H1 (cell line): ENCODE measurements around the gene DSC3. TPM values are rescaled to one million over a fixed set of nuclear protein-coding genes. Genes with fewer than 3 reads are reported as not detected.

Source experiments
- CTCF ChIA-PET: fragments of 300-600 bp; sonication (Branson Sonifier 250); formaldehyde crosslinking; loops from one replicate; lab custom pipeline; 2021; ENCODE audit not compliant: partially characterized antibody; lab: Charles Lee
- POLR2A ChIA-PET: fragments of 300-600 bp; sonication (Branson Sonifier 250); formaldehyde crosslinking; loops from one replicate; lab custom pipeline; 2021; ENCODE audit warnings: inconsistent platforms; ENCODE audit not compliant: partially characterized antibody; lab: Charles Lee
- DNase-seq, 2 experiments: peaks; one replicate each; pipeline versions ENCODE4 v3.0.0 to v3.0.0-alpha.2; 2010 to 2022; ENCODE audit warnings: low spot score in 2 of 2, low read depth in 1 of 2, mixed read lengths in 1 of 2
- FAIRE-seq: peaks from 2 replicates; lab custom pipeline; 2011; peaks lifted over from hg19 to GRCh38; lab: Jason Lieb, UNC
- H2AFZ ChIP-seq: 2 replicates; pipeline ENCODE4 v1.8.1; 2012; ENCODE audit warnings: low read length, inconsistent platforms
- H2AK5ac ChIP-seq: 2 replicates; pipeline ENCODE4 v1.6.1; 2013; ENCODE audit warnings: low read depth, low read length
- H2BK120ac ChIP-seq: replicated peaks from 2 replicates; pipeline ENCODE3; 2013; ENCODE audit warnings: low read depth, low read length, inconsistent platforms
- H2BK12ac ChIP-seq: 2 replicates; pipeline ENCODE4 v1.6.1; 2013; ENCODE audit warnings: low read depth, low read length
- H2BK15ac ChIP-seq: 2 replicates; pipeline ENCODE4 v1.6.1; 2013; ENCODE audit warnings: low read length
- H2BK20ac ChIP-seq: 2 replicates; pipeline ENCODE4 v1.6.1; 2013; ENCODE audit warnings: low read length
- H2BK5ac ChIP-seq: 2 replicates; pipeline ENCODE4 v1.6.1; 2013; ENCODE audit warnings: low read depth, low read length
- H3K14ac ChIP-seq: 2 replicates; pipeline ENCODE4 v1.6.1; 2013; ENCODE audit warnings: inconsistent platforms; ENCODE audit not compliant: insufficient read length
- H3K18ac ChIP-seq: 2 replicates; pipeline ENCODE4 v1.6.1; 2013; ENCODE audit warnings: low read length; ENCODE audit errors: extremely low read depth
- H3K23ac ChIP-seq: 2 replicates; pipeline ENCODE4 v1.6.1; 2013; ENCODE audit warnings: inconsistent platforms; ENCODE audit not compliant: insufficient read length
- H3K23me2 ChIP-seq: 2 replicates; pipeline ENCODE4 v1.6.1; 2013; ENCODE audit warnings: low read depth, low read length
- H3K27ac ChIP-seq: 2 replicates; pipeline ENCODE4 v1.6.1; 2011; ENCODE audit warnings: low read depth, low read length, inconsistent platforms
- H3K27me3 ChIP-seq, 4 experiments: replicated peaks in 1 of 4; 1 replicate in 1 of 4; 2 replicates in 3 of 4; pipeline versions ENCODE4 v1.6.1 to v1.8.1; 2011 to 2013; ENCODE audit warnings: low read length in 3 of 4, mild to moderate bottlenecking in 3 of 4, inconsistent platforms in 2 of 4, mixed read lengths in 2 of 4, moderate library complexity in 1 of 4; ENCODE audit not compliant: control insufficient read depth in 3 of 4, insufficient read depth in 3 of 4; ENCODE audit errors: extremely low read depth in 1 of 4
- H3K36me3 ChIP-seq, 4 experiments: 2 replicates each; pipeline versions ENCODE4 v1.6.1 to v1.8.1; 2011 to 2013; ENCODE audit warnings: mild to moderate bottlenecking in 4 of 4, low read length in 3 of 4, moderate library complexity in 2 of 4, control low read depth in 1 of 4, inconsistent platforms in 1 of 4; ENCODE audit not compliant: insufficient read depth in 4 of 4, control insufficient read depth in 2 of 4
- H3K4ac ChIP-seq: replicated peaks from 2 replicates; pipeline ENCODE3; 2013; ENCODE audit warnings: low read length, low read depth, mixed read lengths, inconsistent platforms; ENCODE audit not compliant: insufficient read length
- H3K4me1 ChIP-seq, 4 experiments: replicated peaks in 1 of 4; 1 replicate in 1 of 4; 2 replicates in 3 of 4; pipeline versions ENCODE4 v1.6.1 to v1.8.1; 2011 to 2013; ENCODE audit warnings: low read length in 3 of 4, inconsistent platforms in 2 of 4, mixed read lengths in 1 of 4; ENCODE audit not compliant: insufficient read depth in 4 of 4, control insufficient read depth in 3 of 4
- H3K4me2 ChIP-seq, 2 experiments: 2 replicates each; pipeline versions ENCODE4 v1.6.1 to v1.8.1; 2011 to 2013; ENCODE audit warnings: low read depth in 2 of 2, low read length in 2 of 2, control low read depth in 1 of 2, inconsistent platforms in 1 of 2, mild to moderate bottlenecking in 1 of 2; ENCODE audit not compliant: insufficient read depth in 1 of 2
- H3K4me3 ChIP-seq, 4 experiments: fragments of 200-600, 300-600 bp in 1 of 4; sonication (generic), shearing (Covaris generic), sonication (Bioruptor Twin) in 1 of 4; 2 replicates each; pipeline versions ENCODE4 v1.5.1 to v1.8.1; 2011 to 2016; ENCODE audit warnings: low read length in 4 of 4, low read depth in 3 of 4, control low read depth in 2 of 4, inconsistent platforms in 2 of 4, mild to moderate bottlenecking in 2 of 4, mixed read lengths in 1 of 4, moderate library complexity in 1 of 4; ENCODE audit not compliant: insufficient read depth in 2 of 4; ENCODE audit errors: extremely low read depth in 1 of 4
- H3K56ac ChIP-seq: replicated peaks from 2 replicates; pipeline ENCODE3; 2013; ENCODE audit warnings: low read depth, mild to moderate bottlenecking, mixed read lengths, low read length, inconsistent platforms; ENCODE audit not compliant: insufficient read length
- H3K79me1 ChIP-seq: 2 replicates; pipeline ENCODE4 v1.6.1; 2013; ENCODE audit warnings: low read depth, low read length, control low read depth
- H3K79me2 ChIP-seq, 2 experiments: 2 replicates each; pipeline versions ENCODE4 v1.6.1 to v1.8.1; 2012 to 2013; ENCODE audit warnings: low read length in 2 of 2, mild to moderate bottlenecking in 2 of 2, inconsistent platforms in 1 of 2; ENCODE audit not compliant: insufficient read depth in 2 of 2, control insufficient read depth in 1 of 2
- H3K9ac ChIP-seq, 4 experiments: replicated peaks in 1 of 4; 1 replicate in 1 of 4; 2 replicates in 3 of 4; pipeline versions ENCODE4 v1.6.1 to v1.8.1; 2011 to 2013; ENCODE audit warnings: low read depth in 3 of 4, low read length in 3 of 4, control low read depth in 2 of 4, mild to moderate bottlenecking in 2 of 4, moderate library complexity in 2 of 4, inconsistent platforms in 1 of 4; ENCODE audit errors: extremely low read depth in 1 of 4
- H3K9me3 ChIP-seq, 2 experiments: 2 replicates each; pipeline versions ENCODE4 v1.6.1 to v1.8.1; 2012 to 2013; ENCODE audit warnings: mild to moderate bottlenecking in 2 of 2, moderate library complexity in 2 of 2, control low read depth in 1 of 2, inconsistent platforms in 1 of 2, low read depth in 1 of 2, low read length in 1 of 2, mixed read lengths in 1 of 2; ENCODE audit not compliant: insufficient read depth in 2 of 2
- H4K20me1 ChIP-seq, 2 experiments: replicated peaks in 1 of 2; 2 replicates each; pipeline versions ENCODE3 to v1.8.1; 2011 to 2013; ENCODE audit warnings: inconsistent platforms in 2 of 2, low read length in 2 of 2, mild to moderate bottlenecking in 1 of 2; ENCODE audit not compliant: insufficient read depth in 2 of 2, control insufficient read depth in 1 of 2
- H4K5ac ChIP-seq: 2 replicates; pipeline ENCODE4 v1.6.1; 2013; ENCODE audit warnings: low read length, low read depth, mixed read lengths, inconsistent platforms; ENCODE audit not compliant: insufficient read length
- H4K8ac ChIP-seq: 2 replicates; pipeline ENCODE4 v1.8.0; 2013; ENCODE audit warnings: mild to moderate bottlenecking, moderate library complexity, low read length, inconsistent platforms; ENCODE audit not compliant: insufficient read depth; ENCODE audit errors: extremely low read depth
- H4K91ac ChIP-seq: replicated peaks from 2 replicates; pipeline ENCODE3; 2013; ENCODE audit warnings: low read length, mixed read lengths, inconsistent platforms; ENCODE audit not compliant: insufficient read length
- CHD2 ChIP-seq: IDR thresholded peaks from 2 replicates; pipeline ENCODE4 v1.6.1; 2012; ENCODE audit warnings: low read length, improper control_type of control experiment
- EZH2 ChIP-seq: fragments of 200-600 bp; sonication (generic); IDR thresholded peaks from 2 replicates; pipeline ENCODE4 v1.7.1; 2012; ENCODE audit warnings: low read depth, mild to moderate bottlenecking, moderate library complexity, low read length, inconsistent platforms; ENCODE audit not compliant: severe bottlenecking
- HDAC2 ChIP-seq, 2 experiments: fragments of 300-600 bp in 1 of 2; sonication (generic) in 1 of 2; IDR thresholded peaks; 2 replicates each; pipeline ENCODE4 v1.6.1; 2011 to 2012; ENCODE audit warnings: low read depth in 2 of 2, low read length in 2 of 2, mild to moderate bottlenecking in 2 of 2, moderate library complexity in 2 of 2, borderline replicate concordance in 1 of 2, inconsistent platforms in 1 of 2
- KDM4A ChIP-seq: IDR thresholded peaks from one replicate; pipeline ENCODE4 v1.7.1; 2012; ENCODE audit warnings: low read depth, mild to moderate bottlenecking, moderate library complexity, low read length, inconsistent platforms; ENCODE audit not compliant: severe bottlenecking
- MAX ChIP-seq: IDR thresholded peaks from 2 replicates; pipeline ENCODE4 v1.6.1; 2012; ENCODE audit warnings: inconsistent platforms
- RBBP5 ChIP-seq: IDR thresholded peaks from 2 replicates; pipeline ENCODE4 v1.7.1; 2012; ENCODE audit warnings: low read depth, mild to moderate bottlenecking, inconsistent platforms, low read length, moderate library complexity, borderline replicate concordance
- RFX5 ChIP-seq: IDR thresholded peaks from 2 replicates; pipeline ENCODE4 v1.6.1; 2011; ENCODE audit warnings: low read depth, low read length, improper control_type of control experiment, borderline replicate concordance
- SAP30 ChIP-seq: fragments of 300-600 bp; sonication (generic); IDR thresholded peaks from 2 replicates; pipeline ENCODE4 v1.7.1; 2012; ENCODE audit warnings: low read length, moderate library complexity, mild to moderate bottlenecking, inconsistent platforms; ENCODE audit not compliant: insufficient read depth, insufficient replicate concordance
- TBP ChIP-seq: IDR thresholded peaks from 2 replicates; pipeline ENCODE4 v1.6.1; 2011; ENCODE audit warnings: low read depth, low read length, improper control_type of control experiment
- TEAD4 ChIP-seq: IDR thresholded peaks from 2 replicates; pipeline ENCODE4 v1.6.1; 2012; ENCODE audit warnings: low read depth, low read length, inconsistent platforms, mixed read lengths
- WGBS, 2 experiments: shearing (Covaris generic) in 1 of 2; methylation state at CpG; one replicate each; pipeline versions ENCODE4 v1.1.6 to v1.1.7; 2013 to 2015; ENCODE audit warnings: low lambda C conversion rate in 2 of 2, mixed read lengths in 2 of 2, inconsistent platforms in 1 of 2, low coverage in 1 of 2, missing lambda C conversion rate in 1 of 2; ENCODE audit not compliant: insufficient replicate concordance in 2 of 2, insufficient coverage in 1 of 2, insufficient read length in 1 of 2; ENCODE audit errors: extremely low coverage in 1 of 2, missing lambda C conversion rate in 1 of 2; 5-methylcytosine and 5-hydroxymethylcytosine counted together
- polyA plus RNA-seq, 7 experiments: library from polyadenylated mRNA; depleted of rRNA in 3 of 7; stranded (reverse) in 5 of 7; unstranded in 2 of 7; fragments of >200 nt in 5 of 7; fragments of 200-250 nt in 2 of 7; gene quantifications; 1 replicate in 5 of 7; 2 replicates in 1 of 7; 4 replicates in 1 of 7; pipeline versions ENCODE4 v1.2.1 to v1.2.3, GENCODE V29; 2011 to 2013; ENCODE audit warnings: missing spikeins in 2 of 7, mixed read lengths in 2 of 7
- total RNA-seq: library from RNA; stranded (reverse); fragmentation: NEBNext Ultra II Directional; extraction: Animal tissue kit (Norgen Biotek cat#: 25700); gene quantifications from 2 replicates; pipeline ENCODE4 v1.2.1, GENCODE V29; 2021
- TF ChIP-seq, protein P1 (sequence below): IDR thresholded peaks from 2 replicates; pipeline ENCODE4 v1.6.1; 2011; ENCODE audit warnings: low read depth, mild to moderate bottlenecking, low read length; ENCODE audit not compliant: insufficient read depth

Gene DSC3
- total and polyA plus RNA-seq, 2 of the 8 experiments (the other 6 are each of a cell fraction or from before 2014, with no cell fraction given): 0.70 to 3.7 TPM

DNA sequence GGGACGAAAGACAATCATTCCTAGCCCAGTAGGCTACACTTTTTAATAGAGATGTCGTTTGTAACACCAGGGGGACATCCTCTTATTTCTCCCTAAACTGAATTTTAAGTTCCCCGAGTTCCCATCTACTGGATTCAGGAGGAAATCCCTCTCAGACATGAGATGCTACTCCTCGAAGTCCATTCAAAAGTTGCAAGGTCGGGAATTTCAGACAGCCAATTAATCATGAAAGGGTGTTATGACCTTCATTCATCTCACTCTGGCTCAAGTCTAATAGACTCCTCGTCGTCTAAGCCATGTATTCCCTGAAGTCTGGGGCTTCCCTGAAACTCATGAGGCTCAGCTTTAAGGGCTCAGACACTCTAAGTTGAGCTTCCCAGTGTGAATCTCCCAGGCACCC, 1.2 kb upstream of the DSC3 start:
- Histone ChIP-seq H3K9me3 (no peaks in the 10 kb centered on the region), H4K20me1 (no peaks in the 10 kb centered on the region), H3K36me3 (no peaks in the 10 kb centered on the region), H2AK5ac (no peak overlapping the region), H3K27me3 (peaks cover 25 to 60% (median 46%) of the 10 kb centered on the region in 4 experiments), H3K79me2 (no peaks in the 10 kb centered on the region), H2BK120ac (no peak overlapping the region), H3K56ac (no peak overlapping the region), H2BK15ac (no peak overlapping the region), H3K18ac (no peak overlapping the region), H3K23ac (no peak overlapping the region), H3K4me2 (peak overlapping the region in 1 of 2 experiments; percentile 95; a peak in 1 of 4 replicates), H4K91ac (no peak overlapping the region), H4K8ac (no peak overlapping the region), H2BK5ac (no peak overlapping the region), H3K79me1 (no peaks in the 10 kb centered on the region), H2AFZ (no peak overlapping the region), H3K4me1 (peaks cover 3 to 13% (median 7%) of the 10 kb centered on the region in 4 experiments; a peak in 5 of 7 replicates), H3K27ac (no peak overlapping the region), H3K4me3 (no peak overlapping the region), H3K23me2 (peaks cover 21% of the 10 kb centered on the region), H2BK12ac (no peak overlapping the region), H3K4ac (no peak overlapping the region), H3K14ac (no peak overlapping the region), H4K5ac (no peak overlapping the region), H3K9ac (no peak overlapping the region), H2BK20ac (no peak overlapping the region)
- 56% methylated on average over 7 of the region's 7 CpGs; no CpG with 5 or more reads in 1 of the 2 experiments for WGBS, 2 experiments
- ChIA-PET CTCF (interaction anchor here (0.6 to 1.0 kb wide), 2 partner anchors 95 to 461 kb away, joined by 3 read pairs; no protein-coding TSS in a partner anchor), POLR2A (no interaction called here)
- FAIRE-seq (no peak), DNase-seq (no peak)
- TF ChIP-seq RFX5 (no peak), CHD2 (no peak), TBP (no peak), KDM4A (no peak), SAP30 (no peak), HDAC2 (IDR thresholded peaks at IDR 0.05; ENCODE audit: borderline replicate concordance in 1 of 2, low read depth in 2 of 2, low read length in 2 of 2) (no peak), RBBP5 (no peak), MAX (no peak), TEAD4 (no peak), EZH2 (no peak)
- TF ChIP-seq, protein P1, sequence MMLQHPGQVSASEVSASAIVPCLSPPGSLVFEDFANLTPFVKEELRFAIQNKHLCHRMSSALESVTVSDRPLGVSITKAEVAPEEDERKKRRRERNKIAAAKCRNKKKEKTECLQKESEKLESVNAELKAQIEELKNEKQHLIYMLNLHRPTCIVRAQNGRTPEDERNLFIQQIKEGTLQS: no peak
